K562 (cell line): ENCODE measurements around the gene ABHD13. TPM values are rescaled to one million over a fixed set of nuclear protein-coding genes. Genes with fewer than 3 reads are reported as not detected.

Experiments used
- ATAC-seq: fragments of 200-7000 bp; cut with Tn5 transposase; 3 replicates; pipeline ENCODE4 v1.9.1; 2020; ENCODE audit warnings: moderate library complexity
- BruUV-seq: library from RNA; stranded (reverse); fragments of 400-500 nt; replicated peaks from 2 replicates; lab custom pipeline; 2021; lab: Mats Ljungman, UMichigan
- CTCF ChIA-PET: fragments of 300-600 bp; formaldehyde crosslinking; extraction: SDS; loops from one replicate; lab custom pipeline; 2021; ENCODE audit warnings: low intra/inter-chr PET ratio; lab: Yijun Ruan, JAX
- POLR2A ChIA-PET: fragments of 300-600, 350-650 bp; sonication (Branson Sonifier 250); formaldehyde crosslinking; extraction: SDS; loops from one replicate; lab custom pipeline; 2021; ENCODE audit warnings: antibody characterized with exemption, inconsistent platforms; lab: Yijun Ruan, JAX
- DNase-seq, 4 experiments: peaks; one replicate each; pipeline versions ENCODE4 v3.0.0 to v3.0.0-alpha.2; 2011 to 2018; ENCODE audit warnings: low spot score in 3 of 4, mixed read lengths in 3 of 4; ENCODE audit errors: extremely low read depth in 1 of 4
- FAIRE-seq: peaks from 2 replicates; lab custom pipeline; 2011; peaks lifted over from hg19 to GRCh38; lab: Jason Lieb, UNC
- H2AFZ ChIP-seq: 2 replicates; pipeline ENCODE4 v1.6.0; 2011; ENCODE audit warnings: low read depth, low read length, control low read depth, inconsistent platforms
- H3K27ac ChIP-seq: fragments of 200-600 bp; 3 replicates; pipeline ENCODE4 v1.8.0; 2011; ENCODE audit warnings: low read depth, mild to moderate bottlenecking, control low read depth, inconsistent platforms, low read length, moderate library complexity, mixed read lengths; ENCODE audit errors: extremely low read depth
- H3K27me3 ChIP-seq, 2 experiments: fragments of 300-600 bp in 1 of 2; 2 replicates in 1 of 2; 3 replicates in 1 of 2; pipeline versions ENCODE4 v1.6.0 to v1.8.0; 2011; ENCODE audit warnings: inconsistent platforms in 2 of 2, low read length in 2 of 2, mild to moderate bottlenecking in 1 of 2, mixed read lengths in 1 of 2, moderate library complexity in 1 of 2; ENCODE audit not compliant: control insufficient read depth in 2 of 2, insufficient read depth in 2 of 2
- H3K36me3 ChIP-seq: fragments of 300-600 bp; 3 replicates; pipeline ENCODE4 v1.8.0; 2011; ENCODE audit warnings: mild to moderate bottlenecking, low read length, inconsistent platforms; ENCODE audit not compliant: control insufficient read depth, insufficient read depth
- H3K4me1 ChIP-seq, 2 experiments: fragments of 200-600 bp in 1 of 2; replicated peaks in 1 of 2; 2 replicates in 1 of 2; 3 replicates in 1 of 2; pipeline versions ENCODE4 v1.5.1 to v1.8.0; 2011; ENCODE audit warnings: inconsistent platforms in 2 of 2, low read length in 2 of 2, mild to moderate bottlenecking in 1 of 2, mixed read lengths in 1 of 2, moderate library complexity in 1 of 2; ENCODE audit not compliant: control insufficient read depth in 2 of 2, insufficient read depth in 2 of 2
- H3K4me2 ChIP-seq: 2 replicates; pipeline ENCODE4 v1.6.1; 2011; ENCODE audit warnings: low read length, control low read depth, inconsistent platforms, mixed read lengths; ENCODE audit not compliant: insufficient read depth
- H3K4me3 ChIP-seq: fragments of 200-600 bp; sonication (generic), shearing (Covaris generic); 2 replicates; pipeline ENCODE4 v1.5.1; 2016; ENCODE audit warnings: control low read depth, inconsistent platforms
- H3K79me2 ChIP-seq: fragments of 200-600 bp; 3 replicates; pipeline ENCODE4 v1.8.0; 2011; ENCODE audit warnings: low read length, inconsistent platforms; ENCODE audit not compliant: control insufficient read depth, insufficient read depth
- H3K9ac ChIP-seq, 2 experiments: 2 replicates each; pipeline versions ENCODE4 v1.6.0 to v1.6.1; 2011; ENCODE audit warnings: low read depth in 2 of 2, low read length in 2 of 2, control low read depth in 1 of 2, inconsistent platforms in 1 of 2, mild to moderate bottlenecking in 1 of 2, mixed read lengths in 1 of 2; ENCODE audit not compliant: insufficient read depth in 1 of 2
- H3K9me1 ChIP-seq: one replicate; pipeline ENCODE4 v1.6.0; 2011; ENCODE audit warnings: inconsistent platforms, mild to moderate bottlenecking, low read length, moderate library complexity; ENCODE audit not compliant: control insufficient read depth, insufficient read depth
- H3K9me3 ChIP-seq: replicated peaks from 2 replicates; pipeline ENCODE4 v1.5.1; 2011; ENCODE audit warnings: low read depth, low read length, inconsistent platforms; ENCODE audit not compliant: control insufficient read depth, insufficient read depth
- H4K20me1 ChIP-seq: replicated peaks from 2 replicates; pipeline ENCODE4 v1.6.1; 2011; ENCODE audit warnings: low read length, inconsistent platforms, mixed read lengths; ENCODE audit not compliant: control insufficient read depth, insufficient read depth
- CTCF ChIP-seq, 3 experiments: IDR thresholded peaks in 2 of 3; conservative IDR thresholded peaks in 1 of 3; 2 replicates each; pipeline ENCODE4 v1.5.1; 2011 to 2012; ENCODE audit warnings: low read length in 3 of 3, mild to moderate bottlenecking in 3 of 3, control low read depth in 2 of 3, improper control_type of control experiment in 1 of 3, inconsistent platforms in 1 of 3, low read depth in 1 of 3, mixed read lengths in 1 of 3, moderate library complexity in 1 of 3; ENCODE audit not compliant: insufficient read depth in 2 of 3
- RAD21 ChIP-seq, 2 experiments: fragments of 250-450 bp in 1 of 2; fragments of 450-650 bp in 1 of 2; sonication (Bioruptor Pico) in 1 of 2; formaldehyde crosslinking in 1 of 2; IDR thresholded peaks in 1 of 2; conservative IDR thresholded peaks in 1 of 2; 2 replicates each; pipeline versions ENCODE4 v1.4.0 to v1.8.0; 2020 to 2022; ENCODE audit warnings: mild to moderate bottlenecking in 2 of 2, moderate library complexity in 1 of 2
- RBM22 ChIP-seq: fragments of 200-400 bp; formaldehyde crosslinking; IDR thresholded peaks from 2 replicates; pipeline ENCODE4 v1.6.1; 2018; ENCODE audit warnings: low read length, low read depth; ENCODE audit not compliant: poor library complexity, severe bottlenecking
- WGBS: fragments of 100-300 bp; shearing (Covaris generic); methylation state at CpG from one replicate; pipeline ENCODE4 v1.1.6; 2016; ENCODE audit warnings: low coverage, mixed read lengths; ENCODE audit not compliant: insufficient coverage; ENCODE audit errors: missing lambda C conversion rate; 5-methylcytosine and 5-hydroxymethylcytosine counted together
- in situ Hi-C: fragments of 300-500 bp; cut with MboI; formaldehyde crosslinking; loops from 4 replicates; pipeline ENCODE4 v1.15.0; 2018; ENCODE audit warnings: inconsistent platforms, mixed read lengths
- intact Hi-C: fragments of 100-400 bp; cut with micrococcal nuclease; formaldehyde crosslinking; loops from 2 replicates; pipeline ENCODE4 v1.14.2; 2022
- polyA plus RNA-seq, 8 experiments: library from polyadenylated mRNA; depleted of rRNA in 4 of 8; stranded (reverse) in 5 of 8; unstranded in 3 of 8; fragments of >200 nt; fragmentation: Nextera tagmentation in 2 of 8; fragmentation: Illumina TruSeq in 1 of 8; extraction: Ambion mirVana in 2 of 8; extraction: Trizol in 1 of 8; gene quantifications; 2 replicates each; pipeline versions ENCODE4 v1.2.1 to v1.2.3, GENCODE V29; 2011 to 2014; ENCODE audit warnings: inconsistent platforms in 1 of 8, missing spikeins in 1 of 8
- total RNA-seq, 7 experiments: library from RNA; depleted of rRNA in 6 of 7; stranded (reverse); fragments of >200 nt in 6 of 7; fragmentation: Illumina TruSeq in 2 of 7; extraction: Trizol in 2 of 7; gene quantifications; 2 replicates each; pipeline versions ENCODE4 v1.2.1 to v1.2.3, GENCODE V29; 2011 to 2021; ENCODE audit warnings: low replicate concordance in 1 of 7

The ABHD13 gene
- total and polyA plus RNA-seq, 9 of the 15 experiments (the other 6 are each of a cell fraction or from before 2014, with no cell fraction given) = 1.7 to 7.0 (median 4.1) TPM

DNA sequence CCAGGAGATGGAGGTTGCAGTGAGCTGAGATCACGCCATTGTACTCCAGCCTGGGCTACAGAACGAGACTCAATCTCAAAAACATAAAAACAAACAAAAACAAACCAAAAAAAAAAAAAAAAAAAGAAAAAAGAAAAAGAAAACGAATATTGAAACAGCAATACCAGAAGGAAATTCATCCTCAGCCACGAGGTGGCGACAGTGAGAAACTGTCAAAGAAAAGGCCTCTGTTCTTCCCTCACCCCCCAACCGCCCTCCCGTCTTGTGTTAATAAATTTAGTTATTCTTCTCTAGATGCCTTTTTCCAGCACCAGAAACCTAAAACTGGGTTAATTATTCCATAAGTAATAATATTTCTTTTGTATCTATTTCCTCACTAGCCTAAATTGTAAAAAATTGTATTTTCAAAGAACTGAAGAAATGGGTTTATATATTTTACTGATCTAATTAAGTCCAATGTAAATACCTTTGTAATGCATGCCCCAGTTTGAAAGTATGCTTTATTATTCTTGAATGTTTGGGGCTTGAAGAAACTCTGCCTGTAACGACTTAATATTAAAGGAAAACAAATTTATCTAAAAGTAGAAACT lies 41.4 kb upstream of the ABHD13 start:
- Histone ChIP-seq H3K4me2 (no peak overlapping the region), H3K4me1 (no peaks in the 10 kb centered on the region), H3K9me1 (no peaks in the 10 kb centered on the region), H3K9me3 (no peaks in the 10 kb centered on the region), H2AFZ (no peak overlapping the region), H3K36me3 (no peaks in the 10 kb centered on the region), H3K79me2 (no peaks in the 10 kb centered on the region)
- FAIRE-seq = peak; percentile 11
- CTCF ChIA-PET = no interaction called here
- BruUV-seq = no TSS peak
- in situ Hi-C loops = no loop called here
- peak; percentile 74 for ATAC-seq
- peak; percentile 25 to 60 (median 32) for DNase-seq
- intact Hi-C loops = loop anchor here (2.0 kb wide), 1 partner anchor 42 kb away; the partner anchor contains the start of gene ABHD13
- peak; percentile 25 to 42 (median 41); a peak in 5 of 6 replicates for TF ChIP-seq CTCF (IDR thresholded peaks at IDR 0.05 in 2 of 3, conservative IDR thresholded peaks at IDR 0.05 in 1 of 3; ENCODE audit: insufficient read depth in 2 of 3, low read depth in 1 of 3, low read length in 3 of 3)
- 0 out of 4 replicates have a peak, but pooled peaks of 1 of the 2 experiments have one; percentile 5 for TF ChIP-seq RAD21 (CRISPR knock-in tag; conservative IDR thresholded peaks at IDR 0.05 in 1 of 2, IDR thresholded peaks at IDR 0.05 in 1 of 2)
- TF ChIP-seq RBM22 = no peak
- TF ChIP-seq, all 486 proteins: peak for 2
- Histone ChIP-seq H3K9ac (no peak overlapping the region), H3K27ac (no peak overlapping the region), H4K20me1 (no peaks in the 10 kb centered on the region), H3K4me3 (no peak overlapping the region), H3K27me3 (no peaks in the 10 kb centered on the region)
- POLR2A ChIA-PET = no interaction called here
- WGBS = 7% methylated on average over 5 of the region's 8 CpGs
